Bronchial epithelial cell (primary cell): Measurements from ENCODE around the gene ZFAND6. TPM values are rescaled to one million over a fixed set of nuclear protein-coding genes. Genes with fewer than 3 reads are reported as not detected.
"Not testable (repeated sequence)": the region's sequence is repeated elsewhere in the genome, so short reads cannot be mapped to it uniquely, and the experiment has no call there.

Experiments used
- DNase-seq: peaks from one replicate; pipeline ENCODE4 v3.0.0-alpha.2; 2010; ENCODE audit warnings: low read depth
- FAIRE-seq: peaks from 2 replicates; lab custom pipeline; 2011; peaks lifted over from hg19 to GRCh38; lab: Jason Lieb, UNC
- H3K27me3 ChIP-seq: 2 replicates; pipeline ENCODE4 v1.5.1; 2011; ENCODE audit warnings: low read length; ENCODE audit not compliant: control insufficient read depth, insufficient read depth
- H3K36me3 ChIP-seq: 2 replicates; pipeline ENCODE4 v1.5.1; 2011; ENCODE audit warnings: low read length; ENCODE audit not compliant: control insufficient read depth, insufficient read depth
- H3K4me3 ChIP-seq: 2 replicates; pipeline ENCODE4 v1.5.1; 2011; ENCODE audit warnings: mild to moderate bottlenecking, low read depth, low read length, control low read depth
- CTCF ChIP-seq: IDR thresholded peaks from 2 replicates; pipeline ENCODE4 v1.5.1; 2011; ENCODE audit warnings: mild to moderate bottlenecking, moderate library complexity, low read length, control low read depth, inconsistent platforms; ENCODE audit not compliant: insufficient read depth, severe bottlenecking
- total RNA-seq: library from RNA; depleted of rRNA; stranded (reverse); fragments of >200 nt; gene quantifications from 2 replicates; pipeline ENCODE4 v1.2.1, GENCODE V29; 2014

The ZFAND6 gene
- total RNA-seq, 1 donor from 2014 or later: 186 TPM

- Histone ChIP-seq H3K27me3 (no peaks in the 10 kb centered on the region), H3K36me3 (peaks cover 3% of the 10 kb centered on the region), H3K4me3 (peak overlapping the region; percentile 59)
- no peak for TF ChIP-seq CTCF
- FAIRE-seq (no peak), DNase-seq (peak; percentile 69)
Observed at GRCh38 chr15:80152180-80152895, 92.9 kb downstream of the ZFAND6 start.

- peak within 1 kb of the TSS; percentile 59 for H3K4me3 ChIP-seq
- no peak for TF ChIP-seq CTCF
- FAIRE-seq (no peak), DNase-seq (peak; percentile 44)
- no peaks in the 10 kb centered on the region for H3K27me3 ChIP-seq
- peaks cover 3% of the 10 kb centered on the region for H3K36me3 ChIP-seq
Observed at GRCh38 chr15:80152896-80153876, 93.7 kb downstream of the ZFAND6 start, which contains the start of gene FAH. FAH (plus strand) TSS chr15:80152999; CDS start chr15:80153055, 56 bp downstream.

GRCh38 chr15:80153900-80154299 lies 94.4 kb downstream of the ZFAND6 start:
- DNase-seq (no peak), FAIRE-seq (no peak)
- Histone ChIP-seq H3K4me3 (no peak overlapping the region), H3K27me3 (no peaks in the 10 kb centered on the region), H3K36me3 (peaks cover 3% of the 10 kb centered on the region)
- no peak for TF ChIP-seq CTCF

- Histone ChIP-seq H3K27me3 (no peaks in the 10 kb centered on the region), H3K36me3 (peaks cover 3% of the 10 kb centered on the region), H3K4me3 (no peak overlapping the region)
- FAIRE-seq (no peak), DNase-seq (no peak)
- no peak for TF ChIP-seq CTCF
Observed at GRCh38 chr15:80154336-80154735, 94.9 kb downstream of the ZFAND6 start.

- H3K4me3 ChIP-seq: no peak overlapping the region
- no peak for DNase-seq
- no peak for FAIRE-seq
- H3K36me3 ChIP-seq: peaks cover 8% of the 10 kb centered on the region
- H3K27me3 ChIP-seq: no peaks in the 10 kb centered on the region
- no peak for TF ChIP-seq CTCF
Observed at GRCh38 chr15:80155001-80155377, 95.5 kb downstream of the ZFAND6 start.

GRCh38 chr15:80155378-80156175 lies 96.1 kb downstream of the ZFAND6 start:
- FAIRE-seq, H3K36me3 ChIP-seq, H3K4me3 ChIP-seq: not testable (repeated sequence)

More at GRCh38 chr15:80155378-80156175, 96.1 kb downstream of the ZFAND6 start:
- not testable (repeated sequence) for DNase-seq, H3K27me3 ChIP-seq
